ENCODE measurements around the gene HEXA. TPM values are rescaled to one million over a fixed set of nuclear protein-coding genes. Genes with fewer than 3 reads are reported as not detected.
A peak's percentile ranks its signal among the peaks of the same experiment; 100 is the strongest.

The HEXA gene
- total and polyA plus RNA-seq, 9 of the 15 experiments (the other 6 are each of a cell fraction or from before 2014, with no cell fraction given): 22.2 to 136 (median 68.9) TPM

DNA sequence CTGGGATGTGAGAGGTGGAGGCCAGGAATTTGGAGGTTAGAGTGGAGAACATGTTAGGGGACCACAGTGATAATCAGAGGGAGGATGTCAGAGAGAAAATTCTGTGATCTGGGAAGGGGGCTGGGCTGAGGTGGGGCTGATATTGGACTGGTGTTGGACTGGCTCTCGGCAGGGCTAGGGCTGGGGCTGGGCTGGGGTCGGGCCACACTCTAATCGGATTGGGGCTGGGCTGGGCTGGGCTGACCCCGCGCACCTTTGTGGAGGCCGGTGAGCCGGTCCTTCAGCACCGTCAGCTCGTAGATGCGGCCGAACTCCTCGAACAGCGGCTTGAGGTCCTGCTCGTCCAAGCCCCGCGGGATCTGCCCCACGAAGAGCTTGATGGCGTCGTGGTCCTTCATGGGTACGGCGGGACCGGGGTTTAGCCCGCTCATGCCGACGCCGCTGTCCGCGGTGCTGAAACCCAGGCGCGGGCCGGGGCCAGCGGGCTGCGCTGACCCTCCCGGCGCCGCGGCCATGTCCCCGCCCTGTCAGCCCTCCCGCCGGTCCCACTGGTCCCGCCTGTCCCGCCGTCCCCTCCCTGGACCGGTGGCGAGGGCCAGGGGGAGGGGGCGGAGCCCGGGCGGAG, 56.3 kb downstream of the HEXA start (continued):
- TF ChIP-seq, protein P1, sequence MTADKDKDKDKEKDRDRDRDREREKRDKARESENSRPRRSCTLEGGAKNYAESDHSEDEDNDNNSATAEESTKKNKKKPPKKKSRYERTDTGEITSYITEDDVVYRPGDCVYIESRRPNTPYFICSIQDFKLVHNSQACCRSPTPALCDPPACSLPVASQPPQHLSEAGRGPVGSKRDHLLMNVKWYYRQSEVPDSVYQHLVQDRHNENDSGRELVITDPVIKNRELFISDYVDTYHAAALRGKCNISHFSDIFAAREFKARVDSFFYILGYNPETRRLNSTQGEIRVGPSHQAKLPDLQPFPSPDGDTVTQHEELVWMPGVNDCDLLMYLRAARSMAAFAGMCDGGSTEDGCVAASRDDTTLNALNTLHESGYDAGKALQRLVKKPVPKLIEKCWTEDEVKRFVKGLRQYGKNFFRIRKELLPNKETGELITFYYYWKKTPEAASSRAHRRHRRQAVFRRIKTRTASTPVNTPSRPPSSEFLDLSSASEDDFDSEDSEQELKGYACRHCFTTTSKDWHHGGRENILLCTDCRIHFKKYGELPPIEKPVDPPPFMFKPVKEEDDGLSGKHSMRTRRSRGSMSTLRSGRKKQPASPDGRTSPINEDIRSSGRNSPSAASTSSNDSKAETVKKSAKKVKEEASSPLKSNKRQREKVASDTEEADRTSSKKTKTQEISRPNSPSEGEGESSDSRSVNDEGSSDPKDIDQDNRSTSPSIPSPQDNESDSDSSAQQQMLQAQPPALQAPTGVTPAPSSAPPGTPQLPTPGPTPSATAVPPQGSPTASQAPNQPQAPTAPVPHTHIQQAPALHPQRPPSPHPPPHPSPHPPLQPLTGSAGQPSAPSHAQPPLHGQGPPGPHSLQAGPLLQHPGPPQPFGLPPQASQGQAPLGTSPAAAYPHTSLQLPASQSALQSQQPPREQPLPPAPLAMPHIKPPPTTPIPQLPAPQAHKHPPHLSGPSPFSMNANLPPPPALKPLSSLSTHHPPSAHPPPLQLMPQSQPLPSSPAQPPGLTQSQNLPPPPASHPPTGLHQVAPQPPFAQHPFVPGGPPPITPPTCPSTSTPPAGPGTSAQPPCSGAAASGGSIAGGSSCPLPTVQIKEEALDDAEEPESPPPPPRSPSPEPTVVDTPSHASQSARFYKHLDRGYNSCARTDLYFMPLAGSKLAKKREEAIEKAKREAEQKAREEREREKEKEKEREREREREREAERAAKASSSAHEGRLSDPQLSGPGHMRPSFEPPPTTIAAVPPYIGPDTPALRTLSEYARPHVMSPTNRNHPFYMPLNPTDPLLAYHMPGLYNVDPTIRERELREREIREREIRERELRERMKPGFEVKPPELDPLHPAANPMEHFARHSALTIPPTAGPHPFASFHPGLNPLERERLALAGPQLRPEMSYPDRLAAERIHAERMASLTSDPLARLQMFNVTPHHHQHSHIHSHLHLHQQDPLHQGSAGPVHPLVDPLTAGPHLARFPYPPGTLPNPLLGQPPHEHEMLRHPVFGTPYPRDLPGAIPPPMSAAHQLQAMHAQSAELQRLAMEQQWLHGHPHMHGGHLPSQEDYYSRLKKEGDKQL (CRISPR knock-in tag; IDR thresholded peaks at IDR 0.05; ENCODE audit: borderline replicate concordance): 0 out of 2 replicates have a peak, but pooled peaks have one; percentile 37
- no peak for TF ChIP-seq GATA2 (CRISPR knock-in tag; IDR thresholded peaks at IDR 0.05)
- peak; percentile 96 for TF ChIP-seq ARID4B (CRISPR knock-in tag; IDR thresholded peaks at IDR 0.05)
- TF ChIP-seq CHAMP1 (IDR thresholded peaks at IDR 0.05): 0 out of 2 replicates have a peak, but pooled peaks have one; percentile 35
- no peak for TF ChIP-seq FOXK2 (conservative IDR thresholded peaks at IDR 0.05 in 1 of 2, IDR thresholded peaks at IDR 0.05 in 1 of 2; ENCODE audit: low read depth in 2 of 2)
- peak; percentile 94 to 98 for TF ChIP-seq E2F6 (IDR thresholded peaks at IDR 0.05; ENCODE audit: borderline replicate concordance in 1 of 2, extremely low read depth in 1 of 2, insufficient read depth in 1 of 2, insufficient read length in 1 of 2, low read depth in 1 of 2, low read length in 1 of 2, poor library complexity in 1 of 2, severe bottlenecking in 1 of 2)
- TF ChIP-seq, protein P2, sequence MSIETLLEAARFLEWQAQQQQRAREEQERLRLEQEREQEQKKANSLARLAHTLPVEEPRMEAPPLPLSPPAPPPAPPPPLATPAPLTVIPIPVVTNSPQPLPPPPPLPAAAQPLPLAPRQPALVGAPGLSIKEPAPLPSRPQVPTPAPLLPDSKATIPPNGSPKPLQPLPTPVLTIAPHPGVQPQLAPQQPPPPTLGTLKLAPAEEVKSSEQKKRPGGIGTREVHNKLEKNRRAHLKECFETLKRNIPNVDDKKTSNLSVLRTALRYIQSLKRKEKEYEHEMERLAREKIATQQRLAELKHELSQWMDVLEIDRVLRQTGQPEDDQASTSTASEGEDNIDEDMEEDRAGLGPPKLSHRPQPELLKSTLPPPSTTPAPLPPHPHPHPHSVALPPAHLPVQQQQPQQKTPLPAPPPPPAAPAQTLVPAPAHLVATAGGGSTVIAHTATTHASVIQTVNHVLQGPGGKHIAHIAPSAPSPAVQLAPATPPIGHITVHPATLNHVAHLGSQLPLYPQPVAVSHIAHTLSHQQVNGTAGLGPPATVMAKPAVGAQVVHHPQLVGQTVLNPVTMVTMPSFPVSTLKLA (conservative IDR thresholded peaks at IDR 0.05): peak; percentile 32 to 81; a peak in 3 of 4 replicates
- no peak for TF ChIP-seq ZKSCAN1 (IDR thresholded peaks at IDR 0.05; ENCODE audit: low read depth, low read length)
- no peak for TF ChIP-seq POU5F1 (IDR thresholded peaks at IDR 0.05; ENCODE audit: borderline replicate concordance, low read depth, low read length, partially characterized antibody)
